HepG2 (cell line): ENCODE data around the gene ANKRD13C. TPM values are rescaled to one million over a fixed set of nuclear protein-coding genes. Genes with fewer than 3 reads are reported as not detected.

ENCODE experiments used
- CCAR2 ChIP-seq: fragments of 200-400 bp; formaldehyde crosslinking; optimal IDR thresholded peaks from 2 replicates; pipeline ENCODE3; 2018; ENCODE audit warnings: low read depth, mild to moderate bottlenecking, low read length, moderate library complexity
- FOXA3 ChIP-seq: IDR thresholded peaks from 2 replicates; pipeline ENCODE4 v1.6.1; 2016; ENCODE audit warnings: missing genetic modification reagents, missing compliant biosample characterization
- HDAC6 ChIP-seq: fragments of 200-600 bp; sonication (generic); IDR thresholded peaks from 2 replicates; pipeline ENCODE4 v1.7.0; 2017; ENCODE audit warnings: mild to moderate bottlenecking, antibody characterized with exemption, low read length, low read depth
- IRF2 ChIP-seq: IDR thresholded peaks from 2 replicates; pipeline ENCODE4 v1.6.1; 2018; ENCODE audit warnings: missing genetic modification reagents, missing compliant biosample characterization
- JUND ChIP-seq: sonication (generic); formaldehyde crosslinking; IDR thresholded peaks from 2 replicates; pipeline ENCODE4 v1.8.0; 2022; ENCODE audit warnings: mild to moderate bottlenecking, missing genetic modification reagents
- RORA ChIP-seq: sonication (generic); formaldehyde crosslinking; IDR thresholded peaks from 2 replicates; pipeline ENCODE4 v1.5.0; 2020; ENCODE audit warnings: mild to moderate bottlenecking, missing genetic modification reagents, moderate library complexity
- SSRP1 ChIP-seq: IDR thresholded peaks from 2 replicates; pipeline ENCODE4 v1.6.1; 2016; ENCODE audit warnings: control low read depth
- TARDBP ChIP-seq: sonication (generic); formaldehyde crosslinking; IDR thresholded peaks from 2 replicates; pipeline ENCODE4 v1.8.0; 2022; ENCODE audit warnings: mild to moderate bottlenecking, missing genetic modification reagents
- TCF12 ChIP-seq, 2 experiments: fragments of 450-650 bp in 1 of 2; sonication (generic) in 1 of 2; formaldehyde crosslinking in 1 of 2; IDR thresholded peaks; 2 replicates each; pipeline versions ENCODE4 v1.6.1 to v1.8.0; 2017 to 2022; ENCODE audit warnings: antibody characterized with exemption in 1 of 2, mild to moderate bottlenecking in 1 of 2, missing genetic modification reagents in 1 of 2, moderate library complexity in 1 of 2
- TOPORS ChIP-seq: sonication (generic); formaldehyde crosslinking; IDR thresholded peaks from 2 replicates; pipeline ENCODE4 v1.8.0; 2023; ENCODE audit warnings: mild to moderate bottlenecking, missing genetic modification reagents
- ZFP36L2 ChIP-seq: sonication (generic); formaldehyde crosslinking; IDR thresholded peaks from 2 replicates; pipeline ENCODE4 v1.4.0; 2020; ENCODE audit warnings: missing genetic modification reagents
- ZNF225 ChIP-seq: sonication (generic); formaldehyde crosslinking; IDR thresholded peaks from 2 replicates; pipeline ENCODE4 v1.4.0; 2020; ENCODE audit warnings: mild to moderate bottlenecking, missing genetic modification reagents
- ZNF749 ChIP-seq: sonication (generic); formaldehyde crosslinking; IDR thresholded peaks from 2 replicates; pipeline ENCODE4 v1.8.0; 2022; ENCODE audit warnings: mild to moderate bottlenecking, missing genetic modification reagents, moderate library complexity, borderline replicate concordance
- ZNF850 ChIP-seq: sonication (generic); formaldehyde crosslinking; conservative IDR thresholded peaks from 2 replicates; pipeline ENCODE4 v1.9.0; 2021; ENCODE audit warnings: mild to moderate bottlenecking, missing genetic modification reagents
- ZSCAN12 ChIP-seq: sonication (generic); formaldehyde crosslinking; IDR thresholded peaks from 2 replicates; pipeline ENCODE4 v1.9.0; 2021; ENCODE audit warnings: mild to moderate bottlenecking, missing genetic modification reagents
- polyA plus RNA-seq, 8 experiments: library from polyadenylated mRNA; depleted of rRNA in 3 of 8; stranded (reverse) in 7 of 8; unstranded in 1 of 8; fragments of >200 nt; fragmentation: Illumina TruSeq in 4 of 8; extraction: Trizol in 4 of 8; gene quantifications; 2 replicates each; pipeline versions ENCODE4 v1.2.1 to v1.2.3, GENCODE V29; 2011 to 2016; ENCODE audit warnings: low read depth in 4 of 8, missing spikeins in 1 of 8, mixed read lengths in 1 of 8; ENCODE audit not compliant: insufficient read depth in 1 of 8
- total RNA-seq, 5 experiments: library from RNA; depleted of rRNA; stranded (reverse); fragments of >200 nt; fragmentation: Illumina TruSeq; extraction: Trizol; gene quantifications; 2 replicates each; pipeline ENCODE4 v1.2.3, GENCODE V29; 2016; ENCODE audit warnings: low read depth in 1 of 5
- TF ChIP-seq, protein P1 (sequence below): sonication (generic); formaldehyde crosslinking; IDR thresholded peaks from 2 replicates; pipeline ENCODE4 v1.8.0; 2022; ENCODE audit warnings: missing genetic modification reagents, mild to moderate bottlenecking, inconsistent platforms, borderline replicate concordance
- TF ChIP-seq, protein P2 (sequence below): sonication (generic); formaldehyde crosslinking; IDR thresholded peaks from one replicate; pipeline ENCODE4 v1.5.1; 2020; ENCODE audit warnings: mild to moderate bottlenecking, missing genetic modification reagents; ENCODE audit errors: not compliant biosample characterization
- TF ChIP-seq, protein P3 (sequence below): sonication (generic); formaldehyde crosslinking; conservative IDR thresholded peaks from 2 replicates; pipeline ENCODE4 v1.4.0; 2020; ENCODE audit warnings: missing genetic modification reagents

ANKRD13C gene
- total and polyA plus RNA-seq, 2 of the 13 experiments (the other 11 are each of a cell fraction or from before 2014, with no cell fraction given), result 6.2 to 17.6 TPM

DNA sequence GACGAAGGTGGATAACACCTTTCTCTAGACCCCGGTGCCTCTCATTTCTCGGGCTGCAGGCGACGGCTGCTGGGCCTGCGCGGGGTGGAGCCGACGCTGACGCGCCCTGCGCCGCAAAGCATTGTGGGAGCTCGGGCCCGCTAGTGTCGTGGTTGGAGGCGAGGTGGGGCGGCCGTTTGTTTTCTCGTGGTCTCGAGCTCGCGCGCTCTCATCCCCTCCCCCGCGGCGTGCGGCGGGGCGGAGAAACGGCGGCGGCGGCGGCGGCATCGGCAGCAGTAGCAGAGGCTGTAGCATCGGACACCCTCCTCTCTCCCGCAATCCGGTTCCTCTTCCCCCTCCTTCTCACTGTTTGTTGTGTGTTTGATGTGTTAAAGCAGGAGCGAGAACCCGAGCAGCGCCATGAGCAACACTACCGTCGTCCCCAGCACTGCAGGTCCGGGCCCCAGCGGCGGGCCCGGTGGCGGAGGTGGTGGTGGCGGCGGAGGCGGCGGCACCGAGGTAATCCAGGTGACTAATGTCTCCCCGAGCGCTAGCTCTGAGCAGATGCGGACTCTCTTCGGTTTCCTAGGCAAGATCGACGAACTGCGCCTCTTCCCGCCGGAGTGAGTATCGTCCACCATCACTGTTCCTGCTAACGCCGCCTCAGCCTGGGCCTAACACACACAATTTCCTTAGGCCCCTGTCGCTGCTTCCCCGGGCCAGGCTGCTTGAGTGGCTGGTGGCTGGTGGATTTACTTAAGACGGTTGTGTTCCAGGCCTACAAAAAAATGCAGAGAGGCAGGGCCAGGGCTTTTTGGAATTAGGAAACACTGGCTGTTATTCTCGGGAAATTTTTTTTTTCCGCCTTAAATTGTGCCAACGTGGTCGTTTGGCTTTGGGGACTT, 133.0 kb downstream of the ANKRD13C start, which contains the start of gene SRSF11 (continued):
- TF ChIP-seq ZNF225 (CRISPR knock-in tag) (peak; percentile 89), TARDBP (CRISPR knock-in tag) (no peak), ZNF749 (CRISPR knock-in tag) (peak; percentile 67; the same call in 1 of the 2 replicates), FOXA3 (CRISPR knock-in tag) (peak; percentile 40; the same call in 1 of the 2 replicates), ZNF850 (CRISPR knock-in tag) (0 out of 2 replicates have a peak, but pooled peaks have one; percentile 67), CCAR2 (no peak), TOPORS (CRISPR knock-in tag) (peak; percentile 64; the same call in 1 of the 2 replicates), IRF2 (CRISPR knock-in tag) (no peak; the same call in 1 of the 2 replicates), JUND (CRISPR knock-in tag) (no peak), RORA (CRISPR knock-in tag) (no peak), SSRP1 (no peak), ZFP36L2 (CRISPR knock-in tag) (no peak), ZSCAN12 (CRISPR knock-in tag) (0 out of 2 replicates have a peak, but pooled peaks have one; percentile 30), TCF12 (IDR thresholded peaks at IDR 0.05) (no peak), TCF12 (CRISPR knock-in tag; IDR thresholded peaks at IDR 0.05) (peak; percentile 48; the same call in 1 of the 2 replicates), HDAC6 (no peak)
- TF ChIP-seq, protein P1, sequence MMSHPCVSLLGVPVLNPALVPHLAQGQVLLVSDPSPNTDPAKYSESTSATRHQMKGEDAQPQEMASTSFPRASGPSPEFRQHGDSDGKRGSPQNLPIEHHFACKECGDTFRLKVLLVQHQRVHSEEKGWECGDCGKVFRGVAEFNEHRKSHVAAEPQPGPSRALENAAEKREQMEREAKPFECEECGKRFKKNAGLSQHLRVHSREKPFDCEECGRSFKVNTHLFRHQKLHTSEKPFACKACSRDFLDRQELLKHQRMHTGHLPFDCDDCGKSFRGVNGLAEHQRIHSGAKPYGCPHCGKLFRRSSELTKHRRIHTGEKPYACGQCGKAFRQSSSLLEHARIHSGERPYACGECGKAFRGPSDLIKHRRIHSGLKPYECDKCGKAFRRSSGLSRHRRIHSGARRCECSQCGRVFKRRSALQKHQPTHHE (CRISPR knock-in tag), result no peak
- TF ChIP-seq, protein P2, sequence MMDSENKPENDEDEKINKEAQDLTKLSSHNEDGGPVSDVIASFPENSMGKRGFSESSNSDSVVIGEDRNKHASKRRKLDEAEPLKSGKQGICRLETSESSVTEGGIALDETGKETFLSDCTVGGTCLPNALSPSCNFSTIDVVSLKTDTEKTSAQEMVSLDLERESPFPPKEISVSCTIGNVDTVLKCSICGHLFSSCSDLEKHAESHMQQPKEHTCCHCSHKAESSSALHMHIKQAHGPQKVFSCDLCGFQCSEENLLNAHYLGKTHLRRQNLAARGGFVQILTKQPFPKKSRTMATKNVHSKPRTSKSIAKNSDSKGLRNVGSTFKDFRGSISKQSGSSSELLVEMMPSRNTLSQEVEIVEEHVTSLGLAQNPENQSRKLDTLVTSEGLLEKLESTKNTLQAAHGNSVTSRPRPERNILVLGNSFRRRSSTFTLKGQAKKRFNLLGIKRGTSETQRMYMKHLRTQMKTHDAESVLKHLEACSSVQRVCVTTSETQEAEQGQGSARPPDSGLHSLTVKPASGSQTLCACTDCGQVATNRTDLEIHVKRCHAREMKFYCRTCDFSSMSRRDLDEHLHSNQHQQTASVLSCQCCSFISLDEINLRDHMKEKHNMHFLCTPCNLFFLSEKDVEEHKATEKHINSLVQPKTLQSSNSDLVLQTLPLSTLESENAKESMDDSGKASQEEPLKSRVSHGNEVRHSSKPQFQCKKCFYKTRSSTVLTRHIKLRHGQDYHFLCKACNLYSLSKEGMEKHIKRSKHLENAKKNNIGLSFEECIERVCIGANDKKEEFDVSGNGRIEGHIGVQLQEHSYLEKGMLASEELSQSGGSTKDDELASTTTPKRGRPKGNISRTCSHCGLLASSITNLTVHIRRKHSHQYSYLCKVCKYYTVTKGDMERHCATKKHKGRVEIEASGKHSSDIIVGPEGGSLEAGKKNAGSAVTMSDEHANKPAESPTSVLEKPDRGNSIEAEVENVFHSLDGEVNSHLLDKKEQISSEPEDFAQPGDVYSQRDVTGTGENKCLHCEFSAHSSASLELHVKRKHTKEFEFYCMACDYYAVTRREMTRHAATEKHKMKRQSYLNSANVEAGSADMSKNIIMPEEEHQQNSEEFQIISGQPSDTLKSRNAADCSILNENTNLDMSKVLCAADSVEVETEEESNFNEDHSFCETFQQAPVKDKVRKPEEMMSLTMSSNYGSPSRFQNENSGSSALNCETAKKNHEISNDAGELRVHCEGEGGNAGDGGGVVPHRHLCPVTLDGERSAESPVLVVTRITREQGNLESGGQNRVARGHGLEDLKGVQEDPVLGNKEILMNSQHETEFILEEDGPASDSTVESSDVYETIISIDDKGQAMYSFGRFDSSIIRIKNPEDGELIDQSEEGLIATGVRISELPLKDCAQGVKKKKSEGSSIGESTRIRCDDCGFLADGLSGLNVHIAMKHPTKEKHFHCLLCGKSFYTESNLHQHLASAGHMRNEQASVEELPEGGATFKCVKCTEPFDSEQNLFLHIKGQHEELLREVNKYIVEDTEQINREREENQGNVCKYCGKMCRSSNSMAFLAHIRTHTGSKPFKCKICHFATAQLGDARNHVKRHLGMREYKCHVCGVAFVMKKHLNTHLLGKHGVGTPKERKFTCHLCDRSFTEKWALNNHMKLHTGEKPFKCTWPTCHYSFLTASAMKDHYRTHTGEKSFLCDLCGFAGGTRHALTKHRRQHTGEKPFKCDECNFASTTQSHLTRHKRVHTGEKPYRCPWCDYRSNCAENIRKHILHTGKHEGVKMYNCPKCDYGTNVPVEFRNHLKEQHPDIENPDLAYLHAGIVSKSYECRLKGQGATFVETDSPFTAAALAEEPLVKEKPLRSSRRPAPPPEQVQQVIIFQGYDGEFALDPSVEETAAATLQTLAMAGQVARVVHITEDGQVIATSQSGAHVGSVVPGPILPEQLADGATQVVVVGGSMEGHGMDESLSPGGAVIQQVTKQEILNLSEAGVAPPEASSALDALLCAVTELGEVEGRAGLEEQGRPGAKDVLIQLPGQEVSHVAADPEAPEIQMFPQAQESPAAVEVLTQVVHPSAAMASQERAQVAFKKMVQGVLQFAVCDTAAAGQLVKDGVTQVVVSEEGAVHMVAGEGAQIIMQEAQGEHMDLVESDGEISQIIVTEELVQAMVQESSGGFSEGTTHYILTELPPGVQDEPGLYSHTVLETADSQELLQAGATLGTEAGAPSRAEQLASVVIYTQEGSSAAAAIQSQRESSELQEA (CRISPR knock-in tag), result peak; percentile 72
- TF ChIP-seq, protein P3, sequence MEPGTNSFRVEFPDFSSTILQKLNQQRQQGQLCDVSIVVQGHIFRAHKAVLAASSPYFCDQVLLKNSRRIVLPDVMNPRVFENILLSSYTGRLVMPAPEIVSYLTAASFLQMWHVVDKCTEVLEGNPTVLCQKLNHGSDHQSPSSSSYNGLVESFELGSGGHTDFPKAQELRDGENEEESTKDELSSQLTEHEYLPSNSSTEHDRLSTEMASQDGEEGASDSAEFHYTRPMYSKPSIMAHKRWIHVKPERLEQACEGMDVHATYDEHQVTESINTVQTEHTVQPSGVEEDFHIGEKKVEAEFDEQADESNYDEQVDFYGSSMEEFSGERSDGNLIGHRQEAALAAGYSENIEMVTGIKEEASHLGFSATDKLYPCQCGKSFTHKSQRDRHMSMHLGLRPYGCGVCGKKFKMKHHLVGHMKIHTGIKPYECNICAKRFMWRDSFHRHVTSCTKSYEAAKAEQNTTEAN (CRISPR knock-in tag), result 0 out of 2 replicates have a peak, but pooled peaks have one; percentile 23
